Upper lobe of left lung (tissue), 6 donors: ENCODE results near the gene JPH4. TPM values are rescaled to one million over a fixed set of nuclear protein-coding genes. Genes with fewer than 3 reads are reported as not detected.

Experiments
- ATAC-seq, 2 donors: fragments of 200-7000 bp; cut with Tn5 transposase; one replicate each; pipeline ENCODE4 v1.9.1; 2022; ENCODE audit warnings: mild to moderate bottlenecking in 2 of 2, moderate library complexity in 2 of 2; ENCODE audit not compliant: low FRiP score in 2 of 2
- DNase-seq, 2 donors: peaks; one replicate each; pipeline ENCODE4 v3.0.0-alpha.2; 2019 to 2020
- H3K27ac ChIP-seq, 4 donors: fragments of 200-600 bp; sonication (generic); one replicate each; pipeline ENCODE4 v1.5.1; 2016 to 2019
- H3K27me3 ChIP-seq, 4 donors: fragments of 200-600 bp; sonication (generic); one replicate each; pipeline ENCODE4 v1.5.1; 2017 to 2019
- H3K36me3 ChIP-seq, 4 donors: fragments of 200-600 bp; sonication (generic); one replicate each; pipeline ENCODE4 v1.5.1; 2016 to 2019
- H3K4me1 ChIP-seq, 4 donors: fragments of 200-600 bp; sonication (generic); one replicate each; pipeline ENCODE4 v1.5.1; 2018 to 2019
- H3K4me3 ChIP-seq, 4 donors: fragments of 200-600 bp; sonication (generic); one replicate each; pipeline ENCODE4 v1.5.1; 2017 to 2019; ENCODE audit warnings: mild to moderate bottlenecking in 2 of 4, moderate library complexity in 1 of 4
- H3K9me3 ChIP-seq, 4 donors: fragments of 200-600 bp; sonication (generic); one replicate each; pipeline ENCODE4 v1.5.1; 2018 to 2019
- CTCF ChIP-seq, 6 experiments: fragments of 450-650 bp in 4 of 6; fragments of 200-600 bp in 2 of 6; sonication (generic) in 2 of 6; IDR thresholded peaks; one replicate each; pipeline ENCODE4 v1.5.1; 2016 to 2019; ENCODE audit warnings: antibody characterized with exemption in 6 of 6
- EP300 ChIP-seq, 4 donors: sonication (generic); formaldehyde crosslinking; IDR thresholded peaks; one replicate each; pipeline ENCODE4 v1.5.1; 2017; ENCODE audit warnings: antibody characterized with exemption in 4 of 4, control low read depth in 2 of 4
- POLR2A ChIP-seq, 4 donors: fragments of 450-650 bp; IDR thresholded peaks; one replicate each; pipeline ENCODE4 v1.5.1; 2016 to 2017; ENCODE audit warnings: antibody characterized with exemption in 4 of 4, mild to moderate bottlenecking in 2 of 4
- POLR2AphosphoS5 ChIP-seq, 2 donors: sonication (generic); formaldehyde crosslinking; IDR thresholded peaks; one replicate each; pipeline ENCODE4 v1.5.1; 2017; ENCODE audit warnings: antibody characterized with exemption in 2 of 2
- WGBS, 2 donors: methylation state at CpG; one replicate each; pipeline ENCODE4 v1.1.5; 2017 to 2018; 5-methylcytosine and 5-hydroxymethylcytosine counted together
- total RNA-seq, 6 donors: library from RNA; depleted of rRNA in 4 of 6; stranded (reverse); fragments of >200 nt in 4 of 6; gene quantifications; one replicate each; pipeline versions ENCODE4 v1.1.0 to v1.2.1, GENCODE V29; 2016 to 2021
- donor health status: DM: no; HTN: no; CAD: no; lungs with moderate emphysema.
- donor health status: DM: no; HTN: yes; CAD: no; lungs with severe emphysema.

The JPH4 gene
- total RNA-seq, 6 donors from 2014 or later = 0.69 to 6.5 (median 2.5) TPM

- ATAC-seq = no peak
- peaks cover 16 to 57% (median 25%) of the 10 kb centered on the region in 4 donors for H3K4me1 ChIP-seq
- H3K27ac ChIP-seq = peak overlapping the region in 2 of 4 donors; percentile 88 to 89
- no peak for TF ChIP-seq POLR2A (IDR thresholded peaks at IDR 0.05)
- peak in 1 of 6 experiments; percentile 15 for TF ChIP-seq CTCF (IDR thresholded peaks at IDR 0.05)
- DNase-seq = no peak
- H3K4me3 ChIP-seq = no peak overlapping the region
- WGBS, 2 donors = 60 to 63% methylated on average over 6 of the region's 6 CpGs
- H3K9me3 ChIP-seq = no peaks in the 10 kb centered on the region
- H3K36me3 ChIP-seq = peaks cover 0 to 21% (median 10%) of the 10 kb centered on the region in 4 donors
- H3K27me3 ChIP-seq = no peaks in the 10 kb centered on the region
These were observed 9.8 kb downstream of the JPH4 start for GRCh38 chr14:23568600-23569331.

GRCh38 chr14:23568021-23568599 is 10.5 kb downstream of the JPH4 start:
- Histone ChIP-seq H3K4me1 (peaks cover 14 to 54% (median 23%) of the 10 kb centered on the region in 4 donors), H3K4me3 (peak overlapping the region in 3 of 4 donors; percentile 68 to 81 (median 70)), H3K36me3 (peaks cover 0 to 21% (median 13%) of the 10 kb centered on the region in 4 donors), H3K27me3 (no peaks in the 10 kb centered on the region), H3K27ac (peak overlapping the region; percentile 43 to 89 (median 72)), H3K9me3 (no peaks in the 10 kb centered on the region)
- TF ChIP-seq POLR2A (IDR thresholded peaks at IDR 0.05) (no peak), POLR2AphosphoS5 (IDR thresholded peaks at IDR 0.05) (no peak), CTCF (IDR thresholded peaks at IDR 0.05) (no peak), EP300 (IDR thresholded peaks at IDR 0.05) (no peak)
- WGBS, 2 donors = 59 to 86% methylated on average over 2 of the region's 2 CpGs
- ATAC-seq (no peak), DNase-seq (no peak)

- WGBS, 2 donors = 1 to 3% methylated on average over 48 to 51 of the region's 53 CpGs
- no peaks in the 10 kb centered on the region for H3K27me3 ChIP-seq
These were observed 11.2 kb downstream of the JPH4 start, which contains the start of gene AP1G2 for GRCh38 chr14:23567186-23568020. AP1G2 (minus strand) TSS chr14:23567791; CDS start chr14:23567314, 477 bp downstream.

GRCh38 chr14:23566778-23567185 is 11.8 kb downstream of the JPH4 start:
- Histone ChIP-seq H3K4me3 (peak overlapping the region; percentile 43 to 81 (median 69)), H3K4me1 (peaks cover 11 to 54% (median 20%) of the 10 kb centered on the region in 4 donors), H3K27ac (peak overlapping the region; percentile 43 to 89 (median 72)), H3K27me3 (no peaks in the 10 kb centered on the region), H3K9me3 (no peaks in the 10 kb centered on the region), H3K36me3 (peaks cover 0 to 28% (median 20%) of the 10 kb centered on the region in 4 donors)
- TF ChIP-seq POLR2A (IDR thresholded peaks at IDR 0.05) = no peak
- no peak for TF ChIP-seq CTCF (IDR thresholded peaks at IDR 0.05)
- TF ChIP-seq EP300 (IDR thresholded peaks at IDR 0.05) = no peak
- TF ChIP-seq POLR2AphosphoS5 (IDR thresholded peaks at IDR 0.05) = no peak
- 14 to 30% methylated on average over 4 to 5 of the region's 5 CpGs for WGBS, 2 donors
- ATAC-seq (peak; percentile 2 to 21), DNase-seq (peak in 1 of 2 donors; percentile 55)

More at GRCh38 chr14:23567186-23568020, 11.2 kb downstream of the JPH4 start, which contains the start of gene AP1G2:
- peak within 1 kb of the TSS; percentile 43 to 81 (median 69) for H3K4me3 ChIP-seq
- peak in 2 of 4 donors; percentile 28 to 84 for TF ChIP-seq POLR2A (IDR thresholded peaks at IDR 0.05)
- peak; percentile 66 to 79 for TF ChIP-seq POLR2AphosphoS5 (IDR thresholded peaks at IDR 0.05)
- TF ChIP-seq CTCF (IDR thresholded peaks at IDR 0.05) = no peak
- H3K4me1 ChIP-seq = peaks cover 12 to 54% (median 20%) of the 10 kb centered on the region in 4 donors
- DNase-seq (peak; percentile 95 to 96), ATAC-seq (peak; percentile 89 to 90)
- H3K36me3 ChIP-seq = peaks cover 0 to 23% (median 15%) of the 10 kb centered on the region in 4 donors
- peak within 1 kb of the TSS; percentile 43 to 89 (median 72) for H3K27ac ChIP-seq
- H3K9me3 ChIP-seq = no peaks in the 10 kb centered on the region
